ENCODE data around the gene KAZN.

- TF ChIP-seq, protein P1, sequence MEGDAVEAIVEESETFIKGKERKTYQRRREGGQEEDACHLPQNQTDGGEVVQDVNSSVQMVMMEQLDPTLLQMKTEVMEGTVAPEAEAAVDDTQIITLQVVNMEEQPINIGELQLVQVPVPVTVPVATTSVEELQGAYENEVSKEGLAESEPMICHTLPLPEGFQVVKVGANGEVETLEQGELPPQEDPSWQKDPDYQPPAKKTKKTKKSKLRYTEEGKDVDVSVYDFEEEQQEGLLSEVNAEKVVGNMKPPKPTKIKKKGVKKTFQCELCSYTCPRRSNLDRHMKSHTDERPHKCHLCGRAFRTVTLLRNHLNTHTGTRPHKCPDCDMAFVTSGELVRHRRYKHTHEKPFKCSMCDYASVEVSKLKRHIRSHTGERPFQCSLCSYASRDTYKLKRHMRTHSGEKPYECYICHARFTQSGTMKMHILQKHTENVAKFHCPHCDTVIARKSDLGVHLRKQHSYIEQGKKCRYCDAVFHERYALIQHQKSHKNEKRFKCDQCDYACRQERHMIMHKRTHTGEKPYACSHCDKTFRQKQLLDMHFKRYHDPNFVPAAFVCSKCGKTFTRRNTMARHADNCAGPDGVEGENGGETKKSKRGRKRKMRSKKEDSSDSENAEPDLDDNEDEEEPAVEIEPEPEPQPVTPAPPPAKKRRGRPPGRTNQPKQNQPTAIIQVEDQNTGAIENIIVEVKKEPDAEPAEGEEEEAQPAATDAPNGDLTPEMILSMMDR (IDR thresholded peaks at IDR 0.05; ENCODE audit: control extremely low read depth in 1 of 3, insufficient read depth in 1 of 3, low read depth in 1 of 3, low read length in 3 of 3) = no peak
- no peak for TF ChIP-seq EZH2 (IDR thresholded peaks at IDR 0.05; ENCODE audit: low read depth, low read length, severe bottlenecking)
- TF ChIP-seq CREB1 (IDR thresholded peaks at IDR 0.05) = no peak
- TF ChIP-seq CBX5 (IDR thresholded peaks at IDR 0.05; ENCODE audit: low read depth, low read length) = no peak
Measured at GRCh38 chr1:14715266-14715665, 116.8 kb downstream of the KAZN start.
